Brain microvascular endothelial cell (primary cell): ENCODE results near the gene ARHGAP22.

Experiments used
- DNase-seq: peaks from one replicate; pipeline ENCODE4 v3.0.0-alpha.2; 2020
- H3K27ac ChIP-seq: fragments of 250-450 bp; sonication (Bioruptor Pico); 2 replicates; pipeline ENCODE4 v1.5.1; 2020; ENCODE audit warnings: mild to moderate bottlenecking, moderate library complexity
- H3K27me3 ChIP-seq: fragments of 250-450 bp; sonication (Bioruptor Pico); replicated peaks from 2 replicates; pipeline ENCODE4 v1.5.1; 2020; ENCODE audit warnings: mild to moderate bottlenecking
- H3K36me3 ChIP-seq: fragments of 250-450 bp; sonication (Bioruptor Pico); replicated peaks from 2 replicates; pipeline ENCODE4 v1.5.1; 2020; ENCODE audit warnings: mild to moderate bottlenecking
- H3K4me3 ChIP-seq: 2 replicates; pipeline ENCODE4 v1.5.1; 2011; ENCODE audit warnings: low read depth, mild to moderate bottlenecking, control low read depth, low read length, moderate library complexity
- in situ Hi-C: cut with HindIII; loops from 2 replicates; pipeline ENCODE4 v1.10.0; 2017; ENCODE audit warnings: low sequenced_read_pairs, low pct_ligation_motif_present
- TF ChIP-seq, protein P1 (sequence below): IDR thresholded peaks from 2 replicates; pipeline ENCODE4 v1.5.1; 2011; ENCODE audit warnings: low read depth, mild to moderate bottlenecking, moderate library complexity, low read length, control low read depth, inconsistent platforms; ENCODE audit errors: missing control alignments

Gene ARHGAP22

DNA sequence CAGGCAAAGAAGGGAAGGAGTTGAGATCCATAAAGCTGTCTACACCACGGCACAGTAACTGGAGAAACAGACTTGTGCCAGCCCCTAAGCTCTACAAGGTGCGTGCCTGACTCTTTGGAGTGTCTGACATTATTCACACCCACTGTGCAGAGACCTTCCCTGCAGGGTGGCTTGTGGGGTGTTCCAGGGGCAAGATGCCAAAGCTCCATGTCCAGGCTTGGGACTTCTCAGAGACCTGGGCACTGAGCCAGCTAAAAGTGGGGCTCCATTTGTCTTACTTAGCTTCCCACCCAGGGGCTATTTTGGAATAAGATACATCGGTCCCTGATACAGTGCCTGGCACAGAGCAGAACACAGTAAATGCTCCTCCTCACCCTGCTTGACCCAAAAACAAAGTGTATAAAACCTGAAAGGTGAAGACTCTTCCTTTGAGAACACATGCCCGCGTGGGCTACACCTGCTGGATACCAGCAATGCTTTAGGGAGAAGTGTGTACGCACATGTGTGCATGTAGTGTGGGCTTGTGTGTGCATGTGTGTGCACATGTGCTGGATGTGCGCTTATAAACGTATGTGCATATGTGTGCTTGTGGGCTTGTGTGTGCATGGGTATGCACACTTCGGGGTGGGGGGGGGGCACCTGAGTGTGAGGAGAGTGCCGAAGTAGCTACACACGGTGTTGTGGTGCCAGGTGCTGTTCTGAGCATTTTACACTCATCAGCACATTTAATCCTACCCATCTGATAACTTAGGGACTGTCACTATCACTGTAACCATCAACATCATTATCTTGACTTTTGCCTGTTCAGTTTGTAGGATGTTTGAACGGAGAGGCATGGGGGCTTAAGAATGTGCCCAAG lies 143.0 kb downstream of the ARHGAP22 start:
- TF ChIP-seq, protein P1, sequence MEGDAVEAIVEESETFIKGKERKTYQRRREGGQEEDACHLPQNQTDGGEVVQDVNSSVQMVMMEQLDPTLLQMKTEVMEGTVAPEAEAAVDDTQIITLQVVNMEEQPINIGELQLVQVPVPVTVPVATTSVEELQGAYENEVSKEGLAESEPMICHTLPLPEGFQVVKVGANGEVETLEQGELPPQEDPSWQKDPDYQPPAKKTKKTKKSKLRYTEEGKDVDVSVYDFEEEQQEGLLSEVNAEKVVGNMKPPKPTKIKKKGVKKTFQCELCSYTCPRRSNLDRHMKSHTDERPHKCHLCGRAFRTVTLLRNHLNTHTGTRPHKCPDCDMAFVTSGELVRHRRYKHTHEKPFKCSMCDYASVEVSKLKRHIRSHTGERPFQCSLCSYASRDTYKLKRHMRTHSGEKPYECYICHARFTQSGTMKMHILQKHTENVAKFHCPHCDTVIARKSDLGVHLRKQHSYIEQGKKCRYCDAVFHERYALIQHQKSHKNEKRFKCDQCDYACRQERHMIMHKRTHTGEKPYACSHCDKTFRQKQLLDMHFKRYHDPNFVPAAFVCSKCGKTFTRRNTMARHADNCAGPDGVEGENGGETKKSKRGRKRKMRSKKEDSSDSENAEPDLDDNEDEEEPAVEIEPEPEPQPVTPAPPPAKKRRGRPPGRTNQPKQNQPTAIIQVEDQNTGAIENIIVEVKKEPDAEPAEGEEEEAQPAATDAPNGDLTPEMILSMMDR = no peak
- no peak for DNase-seq
- H3K27me3 ChIP-seq = no peaks in the 10 kb centered on the region
- H3K4me3 ChIP-seq = no peak overlapping the region
- in situ Hi-C loops = no loop called here
- peaks cover 2% of the 10 kb centered on the region for H3K36me3 ChIP-seq
- H3K27ac ChIP-seq = no peak overlapping the region

DNA sequence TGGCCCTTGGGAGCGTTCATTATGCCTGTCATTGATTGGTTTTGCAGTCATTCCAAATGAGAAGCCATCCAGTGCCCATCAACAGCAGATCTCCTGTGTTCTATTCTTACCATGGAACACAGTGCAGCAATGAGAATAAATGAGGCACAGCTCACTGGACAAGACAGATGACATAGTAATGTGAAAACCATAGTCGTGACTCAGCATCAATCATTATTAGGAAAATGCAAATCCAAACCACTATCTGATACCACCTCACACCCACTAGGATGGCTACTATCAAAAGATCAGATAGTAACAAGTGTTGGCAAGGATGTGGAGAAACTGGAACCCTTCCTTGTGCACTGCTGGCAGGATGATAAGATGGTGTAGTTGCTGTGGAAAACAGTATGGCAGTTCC lies 144.7 kb downstream of the ARHGAP22 start:
- Histone ChIP-seq H3K4me3 (no peak overlapping the region), H3K36me3 (peaks cover 2% of the 10 kb centered on the region), H3K27ac (no peak overlapping the region), H3K27me3 (no peaks in the 10 kb centered on the region)
- no peak for DNase-seq
- TF ChIP-seq, protein P1 = no peak
- in situ Hi-C loops = no loop called here

GRCh38 chr10:48459270-48460150 lies 145.4 kb downstream of the ARHGAP22 start:
- TF ChIP-seq, protein P1 = no peak
- no peak overlapping the region for H3K27ac ChIP-seq
- H3K27me3 ChIP-seq = no peaks in the 10 kb centered on the region
- no peak for DNase-seq
- peaks cover 2% of the 10 kb centered on the region for H3K36me3 ChIP-seq
- in situ Hi-C loops = no loop called here
- no peak overlapping the region for H3K4me3 ChIP-seq

DNA sequence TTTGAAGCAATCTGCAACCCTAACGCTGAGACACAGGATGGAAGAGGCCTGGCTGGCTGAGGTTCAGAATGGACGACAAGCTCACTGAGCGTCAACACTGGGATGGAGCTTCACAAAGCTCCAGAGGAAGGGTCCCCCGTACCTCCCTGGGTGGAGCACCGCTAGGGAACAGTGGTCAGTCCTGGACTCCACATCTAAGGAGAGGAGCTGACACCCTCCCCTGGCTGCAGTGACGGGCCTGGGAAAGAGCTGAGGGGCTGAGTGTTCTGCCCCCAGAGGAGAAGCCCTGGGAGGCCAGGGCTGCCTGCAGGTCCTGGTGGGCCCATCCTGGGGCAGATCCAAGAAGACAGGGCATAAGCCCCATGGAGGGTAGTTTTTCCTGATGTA lies 146.2 kb downstream of the ARHGAP22 start:
- no peak overlapping the region for H3K27ac ChIP-seq
- no peak for DNase-seq
- in situ Hi-C loops = no loop called here

DNA sequence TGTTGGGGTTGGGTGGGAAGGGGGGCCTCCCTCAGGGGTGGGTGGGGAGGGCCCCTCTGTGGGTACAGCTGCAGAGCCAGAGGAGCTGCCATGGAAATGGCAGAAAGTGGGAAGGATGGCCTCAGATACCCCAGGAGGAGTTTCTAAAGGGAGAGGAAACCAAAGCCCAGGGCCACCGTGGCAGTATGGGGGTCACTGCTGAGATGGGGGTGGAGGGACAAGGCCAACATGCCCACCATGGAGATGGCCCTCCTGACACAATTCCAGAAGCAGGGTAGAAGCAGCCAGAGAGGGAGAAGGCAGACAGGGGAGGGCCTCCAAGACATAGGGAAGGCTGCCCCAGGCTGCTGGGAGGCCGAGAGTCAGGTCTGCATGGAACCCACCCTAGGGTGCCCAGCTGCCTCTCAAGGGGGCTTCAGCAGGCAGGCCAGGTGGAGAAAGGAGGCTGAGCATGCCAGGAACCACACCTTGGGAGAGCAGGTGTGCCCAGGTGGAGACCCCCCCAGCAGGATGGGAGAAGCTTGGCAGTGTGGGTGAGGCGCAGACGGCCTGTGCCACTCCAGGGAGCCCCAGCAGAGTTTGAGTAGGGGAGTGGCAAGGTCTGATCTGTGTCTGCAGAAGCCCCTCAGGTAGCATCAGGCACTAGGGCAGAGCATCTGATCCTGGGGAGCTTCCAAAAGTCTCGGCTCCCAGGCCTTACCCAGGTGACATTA lies 146.8 kb downstream of the ARHGAP22 start:
- DNase-seq = no peak
- H3K27me3 ChIP-seq = no peaks in the 10 kb centered on the region
- H3K4me3 ChIP-seq = no peak overlapping the region
- in situ Hi-C loops = no loop called here
- H3K36me3 ChIP-seq = peaks cover 7% of the 10 kb centered on the region
- no peak overlapping the region for H3K27ac ChIP-seq
- TF ChIP-seq, protein P1 = no peak

More for the DNA sequence above, 146.2 kb downstream of the ARHGAP22 start:
- Histone ChIP-seq H3K4me3 (no peak overlapping the region), H3K27me3 (no peaks in the 10 kb centered on the region), H3K36me3 (peaks cover 2% of the 10 kb centered on the region)
- TF ChIP-seq, protein P1 = no peak
